Measurements from ENCODE around the gene PLA2G4D.

GRCh38 chr15:42131826-42132806, 37.8 kb upstream of the PLA2G4D start:
- TF ChIP-seq CTCF (IDR thresholded peaks at IDR 0.05; ENCODE audit: low read length): no peak
- TF ChIP-seq EZH2 (IDR thresholded peaks at IDR 0.05; ENCODE audit: borderline replicate concordance, low read length): no peak
